Tibial nerve (tissue), 4 donors: ENCODE measurements around the gene PRKACB. TPM values are rescaled to one million over a fixed set of nuclear protein-coding genes. Genes with fewer than 3 reads are reported as not detected.
A peak's percentile ranks its signal among the peaks of the same experiment; 100 is the strongest.
"Not testable (repeated sequence)": the region's sequence is repeated elsewhere in the genome, so short reads cannot be mapped to it uniquely, and the experiment has no call there.

Experiments used
- DNase-seq, 2 donors: peaks; one replicate each; pipeline ENCODE4 v3.0.0-alpha.2; 2019; ENCODE audit warnings: low spot score in 2 of 2
- H3K27ac ChIP-seq, 4 donors: fragments of 200-600 bp; sonication (generic) in 3 of 4; one replicate each; pipeline ENCODE4 v1.5.1; 2017 to 2019; ENCODE audit warnings: mild to moderate bottlenecking in 1 of 4
- H3K27me3 ChIP-seq, 2 donors: fragments of 200-600 bp; sonication (generic) in 1 of 2; one replicate each; pipeline versions ENCODE4 v1.5.1 to v1.6.0; 2017 to 2019
- H3K36me3 ChIP-seq, 3 donors: fragments of 200-600 bp; sonication (generic); one replicate each; pipeline ENCODE4 v1.5.1; 2018 to 2019
- H3K4me1 ChIP-seq, 4 donors: fragments of 200-600 bp; sonication (generic) in 3 of 4; one replicate each; pipeline ENCODE4 v1.5.1; 2017 to 2019
- H3K4me3 ChIP-seq, 4 donors: fragments of 200-600 bp; sonication (generic) in 3 of 4; one replicate each; pipeline ENCODE4 v1.5.1; 2017 to 2019; ENCODE audit warnings: mild to moderate bottlenecking in 1 of 4, moderate library complexity in 1 of 4
- H3K9me3 ChIP-seq, 4 donors: fragments of 200-600 bp; sonication (generic) in 3 of 4; one replicate each; pipeline ENCODE4 v1.5.1; 2017 to 2019
- EP300 ChIP-seq, 2 donors: sonication (generic); formaldehyde crosslinking; IDR thresholded peaks; one replicate each; pipeline ENCODE4 v1.6.1; 2017; ENCODE audit warnings: antibody characterized with exemption in 2 of 2, mild to moderate bottlenecking in 1 of 2
- POLR2A ChIP-seq, 2 donors: fragments of 450-650 bp; IDR thresholded peaks; one replicate each; pipeline ENCODE4 v1.6.1; 2017; ENCODE audit warnings: antibody characterized with exemption in 2 of 2, mild to moderate bottlenecking in 2 of 2, moderate library complexity in 2 of 2
- WGBS, 2 donors: methylation state at CpG; one replicate each; pipeline ENCODE4 v1.1.5; 2018; 5-methylcytosine and 5-hydroxymethylcytosine counted together
- total RNA-seq, 4 donors: library from RNA; depleted of rRNA; stranded (reverse); fragments of >200 nt; gene quantifications; one replicate each; pipeline ENCODE4 v1.1.0, GENCODE V29; 2016
- TF ChIP-seq, protein P1 (sequence below), 5 experiments: fragments of 200-600 bp in 3 of 5; fragments of 450-650 bp in 2 of 5; sonication (generic) in 3 of 5; IDR thresholded peaks; one replicate each; pipeline ENCODE4 v1.5.1; 2016 to 2019; ENCODE audit warnings: antibody characterized with exemption in 5 of 5, mild to moderate bottlenecking in 3 of 5, moderate library complexity in 2 of 5

PRKACB gene
- 10 to 100 TPM; 13.4 to 17.3 (median 15.3) TPM for total RNA-seq

DNA sequence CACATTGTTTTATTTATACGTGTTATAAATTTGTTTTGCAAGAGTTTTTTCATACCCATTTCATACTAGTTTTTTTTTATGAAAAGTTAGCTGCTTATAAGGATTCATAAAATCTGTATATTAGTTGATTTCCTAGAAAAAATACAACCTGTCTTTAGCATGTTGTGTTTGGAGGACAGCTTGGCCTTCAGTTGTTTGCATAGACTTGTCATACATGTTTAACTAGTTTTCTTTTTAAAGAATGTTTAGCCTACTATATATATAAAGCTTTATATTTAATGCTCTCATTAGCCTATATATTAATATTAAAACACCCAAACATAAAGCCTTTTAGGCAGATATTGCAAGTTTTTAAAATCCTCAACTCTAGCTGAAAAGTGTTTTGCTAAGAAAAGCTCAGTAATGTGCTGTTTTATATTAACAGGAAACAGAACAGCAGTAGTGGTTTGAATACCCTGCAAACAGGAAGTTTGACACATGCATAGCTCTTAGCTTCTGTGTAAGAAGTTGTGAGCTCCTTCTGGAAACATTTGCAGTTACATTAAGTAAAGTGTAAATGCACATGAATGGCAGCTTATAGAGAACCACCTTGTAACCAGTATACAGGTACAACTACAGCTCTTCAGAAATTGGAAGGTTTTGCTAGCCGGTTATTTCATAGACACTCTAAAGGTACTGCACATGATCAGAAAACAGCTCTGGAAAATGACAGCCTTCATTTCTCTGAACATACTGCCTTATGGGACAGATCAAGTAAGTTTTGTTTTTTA lies at the start of gene PRKACB:
PRKACB (plus strand) TSS at position 476 of the 770 bp plus-strand sequence; CDS start at position 567, 91 bp downstream.
- H3K36me3 ChIP-seq, result no peaks in the 10 kb centered on the region
- DNase-seq, result no peak
- 55 to 60% methylated on average over 2 of the region's 2 CpGs for WGBS, 2 donors
- H3K27me3 ChIP-seq, result no peaks in the 10 kb centered on the region
- H3K4me1 ChIP-seq, result peaks cover 0 to 10% (median 5%) of the 10 kb centered on the region in 4 donors
- peak within 1 kb of the TSS in 3 of 4 donors; percentile 37 to 64 (median 59) for H3K27ac ChIP-seq
- peaks cover 0 to 7% (median 0%) of the 10 kb centered on the region in 4 donors for H3K9me3 ChIP-seq
- H3K4me3 ChIP-seq, result peak within 1 kb of the TSS in 2 of 4 donors; percentile 24 to 27
- TF ChIP-seq POLR2A (IDR thresholded peaks at IDR 0.05) (no peak), EP300 (IDR thresholded peaks at IDR 0.05) (peak in 1 of 2 donors; percentile 35)
- TF ChIP-seq, protein P1, sequence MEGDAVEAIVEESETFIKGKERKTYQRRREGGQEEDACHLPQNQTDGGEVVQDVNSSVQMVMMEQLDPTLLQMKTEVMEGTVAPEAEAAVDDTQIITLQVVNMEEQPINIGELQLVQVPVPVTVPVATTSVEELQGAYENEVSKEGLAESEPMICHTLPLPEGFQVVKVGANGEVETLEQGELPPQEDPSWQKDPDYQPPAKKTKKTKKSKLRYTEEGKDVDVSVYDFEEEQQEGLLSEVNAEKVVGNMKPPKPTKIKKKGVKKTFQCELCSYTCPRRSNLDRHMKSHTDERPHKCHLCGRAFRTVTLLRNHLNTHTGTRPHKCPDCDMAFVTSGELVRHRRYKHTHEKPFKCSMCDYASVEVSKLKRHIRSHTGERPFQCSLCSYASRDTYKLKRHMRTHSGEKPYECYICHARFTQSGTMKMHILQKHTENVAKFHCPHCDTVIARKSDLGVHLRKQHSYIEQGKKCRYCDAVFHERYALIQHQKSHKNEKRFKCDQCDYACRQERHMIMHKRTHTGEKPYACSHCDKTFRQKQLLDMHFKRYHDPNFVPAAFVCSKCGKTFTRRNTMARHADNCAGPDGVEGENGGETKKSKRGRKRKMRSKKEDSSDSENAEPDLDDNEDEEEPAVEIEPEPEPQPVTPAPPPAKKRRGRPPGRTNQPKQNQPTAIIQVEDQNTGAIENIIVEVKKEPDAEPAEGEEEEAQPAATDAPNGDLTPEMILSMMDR (IDR thresholded peaks at IDR 0.05), result no peak

- TF ChIP-seq, protein P1 (IDR thresholded peaks at IDR 0.05), result no peak
- TF ChIP-seq POLR2A (IDR thresholded peaks at IDR 0.05), result no peak
- no peak for TF ChIP-seq EP300 (IDR thresholded peaks at IDR 0.05)
- no peaks in the 10 kb centered on the region for H3K27me3 ChIP-seq
- no peaks in the 10 kb centered on the region for H3K9me3 ChIP-seq
- no peak for DNase-seq
- no peaks in the 10 kb centered on the region for H3K4me1 ChIP-seq
- no peak overlapping the region for H3K4me3 ChIP-seq
- no peak overlapping the region for H3K27ac ChIP-seq
- H3K36me3 ChIP-seq, result peaks cover 0 to 5% (median 0%) of the 10 kb centered on the region in 3 donors
Measured at GRCh38 chr1:84095308-84095707, 48.8 kb upstream of the PRKACB start.

DNA sequence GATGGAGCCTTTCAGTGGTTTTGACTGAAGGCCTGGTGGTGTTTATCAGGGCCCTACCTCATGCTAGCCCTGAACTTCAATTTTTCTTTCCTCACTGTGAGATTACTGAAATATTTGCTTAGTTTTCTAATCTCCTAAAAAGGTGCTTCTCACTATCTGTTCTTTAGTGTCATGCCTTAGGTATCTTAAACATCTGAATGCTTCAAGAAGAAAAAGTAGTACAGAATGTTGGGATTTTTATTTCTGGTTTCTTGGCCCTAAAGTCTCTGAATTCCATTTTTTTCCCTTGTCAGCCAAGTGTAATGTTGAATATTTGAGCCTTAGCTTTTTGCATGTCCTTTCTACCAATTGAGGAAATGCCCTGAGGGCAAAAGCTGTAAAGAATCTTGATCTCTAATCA lies 47.9 kb upstream of the PRKACB start:
- H3K4me1 ChIP-seq, result no peaks in the 10 kb centered on the region
- no peak overlapping the region for H3K27ac ChIP-seq
- no peak overlapping the region for H3K4me3 ChIP-seq
- TF ChIP-seq EP300 (IDR thresholded peaks at IDR 0.05) (no peak), POLR2A (IDR thresholded peaks at IDR 0.05) (no peak)
- TF ChIP-seq, protein P1 (IDR thresholded peaks at IDR 0.05), result no peak
- H3K36me3 ChIP-seq, result peaks cover 0 to 5% (median 0%) of the 10 kb centered on the region in 3 donors
- no peaks in the 10 kb centered on the region for H3K9me3 ChIP-seq
- no peaks in the 10 kb centered on the region for H3K27me3 ChIP-seq
- no peak for DNase-seq

- no peak overlapping the region for H3K27ac ChIP-seq
- no peak for DNase-seq
- H3K36me3 ChIP-seq, result peaks cover 0 to 11% (median 0%) of the 10 kb centered on the region in 3 donors
- H3K4me3 ChIP-seq, result no peak overlapping the region
- H3K4me1 ChIP-seq, result peaks cover 0 to 6% (median 0%) of the 10 kb centered on the region in 4 donors
- H3K27me3 ChIP-seq, result no peaks in the 10 kb centered on the region
- H3K9me3 ChIP-seq, result no peaks in the 10 kb centered on the region
- TF ChIP-seq, protein P1 (IDR thresholded peaks at IDR 0.05), result no peak
- TF ChIP-seq EP300 (IDR thresholded peaks at IDR 0.05) (no peak), POLR2A (IDR thresholded peaks at IDR 0.05) (no peak)
- WGBS, 2 donors, result 77 to 86% methylated on average over 1 of the region's 1 CpG
Measured at GRCh38 chr1:84101204-84101603, 42.9 kb upstream of the PRKACB start.

DNA sequence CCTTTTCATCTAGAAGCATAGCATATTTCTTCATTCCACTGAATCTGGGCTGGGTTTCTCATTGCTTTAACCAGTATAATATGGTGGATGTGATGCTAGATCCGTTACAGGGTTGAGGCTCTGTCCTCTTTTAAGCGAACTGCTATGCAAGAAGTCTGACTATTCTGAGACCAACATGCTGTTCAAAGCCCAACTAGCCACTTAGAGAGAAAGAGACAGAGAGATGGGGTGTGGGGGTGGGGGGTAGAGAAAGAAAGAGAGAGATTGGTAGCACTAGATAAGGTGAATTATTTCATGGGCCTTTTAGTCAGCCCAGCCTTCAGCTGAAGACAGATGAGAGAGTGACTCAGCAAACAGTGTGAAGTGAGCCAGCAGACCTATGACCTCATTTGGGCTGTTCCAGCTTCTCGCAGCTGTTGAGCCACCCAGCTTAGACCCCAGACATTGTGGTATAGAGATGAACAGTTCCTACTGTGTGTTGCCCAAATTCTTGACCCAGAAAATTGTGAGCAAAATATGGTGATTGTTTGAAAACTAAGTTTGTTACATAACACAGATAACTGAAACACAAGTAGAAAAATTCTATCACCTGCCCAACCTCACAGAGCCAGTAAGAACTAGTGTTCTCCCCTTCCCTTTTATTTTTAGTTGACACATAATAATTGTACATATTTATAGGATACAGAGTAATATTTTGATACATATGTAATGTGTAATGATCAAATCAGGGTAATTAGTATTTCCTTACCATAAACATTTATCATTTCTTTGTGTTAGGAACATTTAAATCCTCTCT lies 40.7 kb upstream of the PRKACB start:
- Histone ChIP-seq H3K27ac (no peak overlapping the region), H3K4me1 (peaks cover 0 to 6% (median 0%) of the 10 kb centered on the region in 4 donors), H3K9me3 (peaks cover 0 to 3% (median 0%) of the 10 kb centered on the region in 4 donors), H3K27me3 (no peaks in the 10 kb centered on the region), H3K4me3 (no peak overlapping the region), H3K36me3 (peaks cover 0 to 6% (median 0%) of the 10 kb centered on the region in 3 donors)
- WGBS, 2 donors, result 63 to 66% methylated on average over 3 of the region's 3 CpGs
- no peak for DNase-seq
- no peak for TF ChIP-seq EP300 (IDR thresholded peaks at IDR 0.05)
- TF ChIP-seq POLR2A (IDR thresholded peaks at IDR 0.05), result no peak
- TF ChIP-seq, protein P1 (IDR thresholded peaks at IDR 0.05), result no peak

DNA sequence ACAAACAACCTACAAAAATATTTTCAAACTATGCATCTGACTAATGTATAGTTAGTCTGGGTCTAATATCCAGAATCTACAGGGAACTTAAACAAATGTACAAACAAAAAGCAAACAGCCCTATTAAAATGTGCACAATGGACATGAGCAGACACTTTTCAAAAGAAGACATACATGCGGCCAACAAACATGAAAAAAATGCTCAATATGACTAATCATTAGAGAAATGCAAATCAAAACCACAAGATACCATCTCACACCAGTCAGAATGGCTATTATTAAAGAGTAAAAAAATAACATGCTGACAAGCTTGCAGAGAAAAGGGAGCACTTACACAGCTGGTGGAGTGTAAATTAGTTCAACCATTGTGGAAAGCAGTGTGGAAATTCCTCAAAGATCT lies 36.5 kb upstream of the PRKACB start:
- not testable (repeated sequence) for H3K36me3 ChIP-seq, H3K9me3 ChIP-seq, H3K4me3 ChIP-seq, DNase-seq, H3K27me3 ChIP-seq, H3K4me1 ChIP-seq, H3K27ac ChIP-seq
- 79 to 90% methylated on average over 1 of the region's 1 CpG for WGBS, 2 donors
